ENCODE results near the gene S100A4.

GRCh38 chr1:153577624-153578051, 32.0 kb upstream of the S100A4 start:
- no peak for TF ChIP-seq REST (IDR thresholded peaks at IDR 0.05; ENCODE audit: insufficient replicate concordance, low read depth)
- no peak for TF ChIP-seq CTCF (IDR thresholded peaks at IDR 0.05; ENCODE audit: insufficient read depth, low read length)
- TF ChIP-seq POLR2AphosphoS5 (IDR thresholded peaks at IDR 0.05; ENCODE audit: low read depth), result no peak
- TF ChIP-seq SPI1 (IDR thresholded peaks at IDR 0.05; ENCODE audit: borderline replicate concordance, low read depth), result no peak
